ENCODE data around the gene AMHR2. TPM values are rescaled to one million over a fixed set of nuclear protein-coding genes. Genes with fewer than 3 reads are reported as not detected.

AMHR2 gene
- total and polyA plus RNA-seq, 2 of the 4 experiments (the other 2 are of a cell fraction), result not detected

- peaks cover 41% of the 10 kb centered on the region for H3K36me3 ChIP-seq (ENCODE audit: control insufficient read depth, insufficient read depth, low read length)
- ChIA-PET POLR2A (ENCODE audit: unreplicated experiment) (interaction anchor here (1.0 kb wide), 1 partner anchor 14 kb away, joined by 3 read pairs; no protein-coding TSS in a partner anchor), CTCF (interaction anchor here (1.2 kb wide), 1 partner anchor 33 kb away, joined by 4 read pairs; no protein-coding TSS in a partner anchor)
- peaks cover 75% of the 10 kb centered on the region for H4K20me1 ChIP-seq (ENCODE audit: insufficient read depth, low read length)
- no peak overlapping the region for H3K18ac ChIP-seq (ENCODE audit: low read depth, low read length)
- H2BK120ac ChIP-seq (ENCODE audit: low read depth, low read length), result no peak overlapping the region
- no peak overlapping the region for H3K4ac ChIP-seq (ENCODE audit: low read depth, low read length)
- peaks cover 7% of the 10 kb centered on the region for H3K4me1 ChIP-seq (ENCODE audit: control insufficient read depth, insufficient read depth, low read length)
- peak overlapping the region; percentile 68; the same call in 1 of the 2 replicates for H3K23ac ChIP-seq (ENCODE audit: low read depth, low read length)
- TF ChIP-seq RFX5 (IDR thresholded peaks at IDR 0.05; ENCODE audit: low read depth, low read length) (no peak), USF2 (IDR thresholded peaks at IDR 0.05; ENCODE audit: low read depth, low read length) (no peak), POLR2A (IDR thresholded peaks at IDR 0.05; ENCODE audit: low read depth, low read length) (no peak)
- BruUV-seq (replicated peaks), result no TSS peak
- dilution Hi-C loops (cut with HindIII; ENCODE audit: low sequenced_read_pairs, unreplicated experiment) (no loop called here), in situ Hi-C loops (cut with MboI; ENCODE audit: low sequenced_read_pairs) (no loop called here), intact Hi-C loops (cut with micrococcal nuclease) (loop anchor here (5.0 kb wide), 1 partner anchor 48 kb away; the partner anchor contains the start of gene TARBP2)
- H3K56ac ChIP-seq (ENCODE audit: extremely low read depth, insufficient read depth, low read length), result no peak overlapping the region
- H4K91ac ChIP-seq (ENCODE audit: insufficient read depth, low read depth, low read length), result no peak overlapping the region
- WGBS, 2 experiments (ENCODE audit: extremely low coverage in 2 of 2, insufficient read length in 1 of 2), result no CpG with 5 or more reads among the region's 3 CpGs
- H4K5ac ChIP-seq (ENCODE audit: low read depth, low read length), result no peak overlapping the region
- no peaks in the 10 kb centered on the region for H3K27me3 ChIP-seq (ENCODE audit: control insufficient read depth, insufficient read depth, low read length)
- ATAC-seq (ENCODE audit: low read depth) (no peak), DNase-seq (no peak)
- no peak overlapping the region for H2AK9ac ChIP-seq (replicated peaks; ENCODE audit: low read depth, low read length, poor library complexity)
- H3K9ac ChIP-seq (ENCODE audit: low read depth, low read length), result no peak overlapping the region
- no peak overlapping the region for H3K4me3 ChIP-seq (ENCODE audit: insufficient read depth, low read depth, low read length)
- peaks cover 29 to 45% of the 10 kb centered on the region in 2 experiments for H3K79me1 ChIP-seq (ENCODE audit: low read depth in 1 of 2, low read length in 2 of 2)
- H2BK5ac ChIP-seq (ENCODE audit: low read depth, low read length, poor library complexity, severe bottlenecking), result no peak overlapping the region
- H4K8ac ChIP-seq (ENCODE audit: low read depth in 2 of 2, low read length in 2 of 2), result no peak overlapping the region
- H3K4me2 ChIP-seq (ENCODE audit: low read depth, low read length), result peak overlapping the region; percentile 98; the same call in 1 of the 2 replicates
- H2AK5ac ChIP-seq (ENCODE audit: low read depth, low read length), result no peak overlapping the region
- H3K14ac ChIP-seq (replicated peaks; ENCODE audit: low read depth, low read length), result no peak overlapping the region
- no peak overlapping the region for H2BK15ac ChIP-seq (ENCODE audit: low read depth, low read length)
- no peak overlapping the region for H3K27ac ChIP-seq (ENCODE audit: insufficient read depth, low read length)
- no peaks in the 10 kb centered on the region for H3K9me1 ChIP-seq (ENCODE audit: insufficient read depth, low read length)
- H3K9me3 ChIP-seq (ENCODE audit: control insufficient read depth, insufficient read depth, low read length), result no peaks in the 10 kb centered on the region
- no peak overlapping the region for H2BK20ac ChIP-seq (ENCODE audit: low read depth, low read length)
- no peak overlapping the region for H2AFZ ChIP-seq (replicated peaks; ENCODE audit: low read length, poor library complexity)
These were observed 31.1 kb downstream of the AMHR2 start for GRCh38 chr12:53454707-53455106.

Measured in IMR-90 (cell line).